HG02970 (cell line): ENCODE data around the gene TPP2.

Experiments
- ATAC-seq: cut with Tn5 transposase; IDR thresholded peaks from one replicate; pipeline ENCODE4 v1.9.1; 2021; ENCODE audit warnings: mild to moderate bottlenecking, moderate library complexity, moderate number of reproducible peaks; ENCODE audit not compliant: unreplicated experiment, low FRiP score

TPP2 gene

DNA sequence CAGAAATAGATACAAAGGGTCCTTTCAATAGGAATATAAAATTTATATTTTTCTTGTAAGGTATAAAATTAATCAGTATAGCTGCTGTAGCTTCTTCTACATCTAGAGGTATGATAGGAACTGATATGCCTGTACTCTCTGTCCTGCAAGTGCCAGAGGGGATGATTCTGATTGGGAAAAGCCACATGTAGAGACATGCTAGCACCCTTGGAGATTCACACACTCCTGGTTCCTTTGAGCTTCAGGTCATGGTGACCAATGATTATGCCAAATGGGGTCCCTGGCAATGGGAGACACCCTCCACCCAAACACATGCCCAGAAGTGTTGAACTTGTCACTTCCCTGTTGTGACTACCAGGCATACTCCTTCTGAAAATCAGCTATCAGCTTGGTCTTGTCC is 112.8 kb downstream of the TPP2 start:
- no peak for ATAC-seq

- no peak for ATAC-seq
Observed at GRCh38 chr13:102710261-102710679, 113.5 kb downstream of the TPP2 start.

DNA sequence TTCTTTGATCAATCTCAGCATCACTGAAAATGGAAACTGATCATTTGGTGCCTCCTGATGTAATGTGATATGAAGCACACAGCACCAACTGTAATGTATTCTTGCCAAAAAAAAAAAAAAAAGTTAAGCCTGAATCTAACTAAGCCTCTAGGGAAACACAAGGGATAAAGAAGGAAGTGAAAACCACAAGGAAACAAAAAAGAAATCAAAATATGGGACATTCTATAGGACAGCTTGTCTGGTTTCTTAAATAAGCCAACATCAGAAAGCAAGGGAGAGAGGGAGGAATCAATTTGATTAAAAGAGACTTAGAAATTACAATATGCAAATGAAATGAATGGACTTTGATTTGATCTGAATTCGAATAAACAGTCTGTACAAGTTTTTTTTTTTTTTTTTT is 118.7 kb downstream of the TPP2 start:
- ATAC-seq, result no peak

DNA sequence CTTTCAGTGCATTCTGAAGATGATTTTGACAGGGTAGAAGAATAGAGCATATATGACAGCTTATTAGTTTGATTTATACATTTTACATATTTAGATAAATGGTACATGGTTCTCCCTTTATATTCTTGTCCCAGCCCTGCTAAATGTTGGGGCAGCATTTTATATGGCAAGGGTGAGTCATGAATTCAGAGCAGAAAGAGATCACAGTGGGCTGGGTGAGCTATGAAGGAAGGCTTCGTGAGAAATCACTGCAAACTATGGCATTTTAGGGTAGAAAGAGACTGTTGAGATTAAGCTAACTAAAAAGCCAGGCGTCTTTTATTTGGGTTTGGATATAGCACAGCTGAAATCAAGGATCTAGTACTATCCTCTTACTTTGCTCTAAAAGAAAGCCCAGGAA is 122.0 kb downstream of the TPP2 start:
- ATAC-seq, result no peak

GRCh38 chr13:102721800-102722231 is 125.0 kb downstream of the TPP2 start:
- no peak for ATAC-seq

GRCh38 chr13:102724923-102725322 is 128.1 kb downstream of the TPP2 start:
- no peak for ATAC-seq

GRCh38 chr13:102726430-102726829 is 129.6 kb downstream of the TPP2 start:
- ATAC-seq, result no peak
